Lower leg skin (tissue), 3 donors: ENCODE results near the gene ARHGAP30.

Source experiments
- POLR2A ChIP-seq, 2 donors: fragments of 450-650 bp; IDR thresholded peaks; one replicate each; pipeline ENCODE4 v1.6.1; 2016 to 2017; ENCODE audit warnings: antibody characterized with exemption in 2 of 2, mild to moderate bottlenecking in 1 of 2, moderate library complexity in 1 of 2
- TF ChIP-seq, protein P1 (sequence below), 3 donors: fragments of 450-650 bp; IDR thresholded peaks; one replicate each; pipeline ENCODE4 v1.5.1; 2016; ENCODE audit warnings: antibody characterized with exemption in 3 of 3, mild to moderate bottlenecking in 3 of 3, moderate library complexity in 2 of 3

DNA sequence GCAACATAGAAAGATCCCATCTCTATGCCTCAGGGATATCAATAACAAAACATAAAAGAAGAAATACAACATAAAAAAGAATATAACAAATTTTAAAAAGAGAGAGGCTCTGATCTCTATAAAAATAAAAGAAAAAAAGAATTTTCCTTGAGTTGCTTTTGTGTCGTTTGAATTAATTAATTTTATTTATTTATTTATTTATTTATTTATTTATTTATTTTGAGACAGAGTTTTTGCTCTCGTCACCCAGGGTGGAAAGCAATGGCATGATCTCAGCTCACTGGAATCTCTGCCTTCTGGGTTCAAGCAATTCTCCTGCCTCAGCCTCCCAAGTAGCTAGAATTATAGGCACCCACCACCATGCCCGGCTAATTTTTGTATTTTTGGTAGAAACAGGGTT is 57.3 kb downstream of the ARHGAP30 start:
- TF ChIP-seq, protein P1, sequence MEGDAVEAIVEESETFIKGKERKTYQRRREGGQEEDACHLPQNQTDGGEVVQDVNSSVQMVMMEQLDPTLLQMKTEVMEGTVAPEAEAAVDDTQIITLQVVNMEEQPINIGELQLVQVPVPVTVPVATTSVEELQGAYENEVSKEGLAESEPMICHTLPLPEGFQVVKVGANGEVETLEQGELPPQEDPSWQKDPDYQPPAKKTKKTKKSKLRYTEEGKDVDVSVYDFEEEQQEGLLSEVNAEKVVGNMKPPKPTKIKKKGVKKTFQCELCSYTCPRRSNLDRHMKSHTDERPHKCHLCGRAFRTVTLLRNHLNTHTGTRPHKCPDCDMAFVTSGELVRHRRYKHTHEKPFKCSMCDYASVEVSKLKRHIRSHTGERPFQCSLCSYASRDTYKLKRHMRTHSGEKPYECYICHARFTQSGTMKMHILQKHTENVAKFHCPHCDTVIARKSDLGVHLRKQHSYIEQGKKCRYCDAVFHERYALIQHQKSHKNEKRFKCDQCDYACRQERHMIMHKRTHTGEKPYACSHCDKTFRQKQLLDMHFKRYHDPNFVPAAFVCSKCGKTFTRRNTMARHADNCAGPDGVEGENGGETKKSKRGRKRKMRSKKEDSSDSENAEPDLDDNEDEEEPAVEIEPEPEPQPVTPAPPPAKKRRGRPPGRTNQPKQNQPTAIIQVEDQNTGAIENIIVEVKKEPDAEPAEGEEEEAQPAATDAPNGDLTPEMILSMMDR (IDR thresholded peaks at IDR 0.05), result no peak
- no peak for TF ChIP-seq POLR2A (IDR thresholded peaks at IDR 0.05)
